ENCODE measurements around the gene HECTD4.

GRCh38 chr12:112389228-112389627 lies 7.0 kb upstream of the HECTD4 start:
- no peak for TF ChIP-seq CTCF (IDR thresholded peaks at IDR 0.05)
- no peak for TF ChIP-seq POLR2A (IDR thresholded peaks at IDR 0.05)

Measured in body of pancreas (tissue), 4 donors.